Glutamatergic neuron (in vitro differentiated cells): Measurements from ENCODE around the gene CCDC141. TPM values are rescaled to one million over a fixed set of nuclear protein-coding genes. Genes with fewer than 3 reads are reported as not detected.
A peak's percentile ranks its signal among the peaks of the same experiment; 100 is the strongest.

Experiments
- DNase-seq: peaks from one replicate; pipeline ENCODE4 v3.0.0; 2022
- H3K27ac Mint-ChIP-seq: one replicate; pipeline ENCODE4 v1.8.0; 2020; ENCODE audit warnings: mild to moderate bottlenecking, mixed read lengths, inconsistent platforms; ENCODE audit not compliant: unreplicated experiment
- H3K27me3 Mint-ChIP-seq: one replicate; pipeline ENCODE4 v1.8.0; 2020; ENCODE audit warnings: mild to moderate bottlenecking, moderate library complexity, mixed read lengths, inconsistent platforms; ENCODE audit not compliant: unreplicated experiment
- H3K36me3 Mint-ChIP-seq: one replicate; pipeline ENCODE4 v1.8.0; 2020; ENCODE audit warnings: mild to moderate bottlenecking, mixed read lengths, inconsistent platforms; ENCODE audit not compliant: unreplicated experiment
- H3K4me1 Mint-ChIP-seq: one replicate; pipeline ENCODE4 v1.8.0; 2020; ENCODE audit warnings: mild to moderate bottlenecking, low read depth, mixed read lengths, inconsistent platforms; ENCODE audit not compliant: unreplicated experiment
- H3K4me3 Mint-ChIP-seq: one replicate; pipeline ENCODE4 v1.8.0; 2020; ENCODE audit warnings: mild to moderate bottlenecking, mixed read lengths, inconsistent platforms; ENCODE audit not compliant: unreplicated experiment
- H3K9me3 Mint-ChIP-seq: one replicate; pipeline ENCODE4 v1.8.0; 2020; ENCODE audit warnings: mild to moderate bottlenecking, moderate library complexity, mixed read lengths, inconsistent platforms; ENCODE audit not compliant: unreplicated experiment
- total RNA-seq: library from RNA; stranded (reverse); fragmentation: NEBNext Ultra II Directional; extraction: Animal tissue kit (Norgen Biotek cat#: 25700); gene quantifications from one replicate; pipeline ENCODE4 v1.2.1, GENCODE V29; 2021; ENCODE audit not compliant: unreplicated experiment
- TF ChIP-seq, protein P1 (sequence below): fragments of 200-600 bp; sonication (generic); IDR thresholded peaks from one replicate; pipeline ENCODE4 v1.5.0; 2021; ENCODE audit not compliant: partially characterized antibody, unreplicated experiment

CCDC141 gene
- total RNA-seq, 1 donor from 2014 or later: 0.51 TPM

DNA sequence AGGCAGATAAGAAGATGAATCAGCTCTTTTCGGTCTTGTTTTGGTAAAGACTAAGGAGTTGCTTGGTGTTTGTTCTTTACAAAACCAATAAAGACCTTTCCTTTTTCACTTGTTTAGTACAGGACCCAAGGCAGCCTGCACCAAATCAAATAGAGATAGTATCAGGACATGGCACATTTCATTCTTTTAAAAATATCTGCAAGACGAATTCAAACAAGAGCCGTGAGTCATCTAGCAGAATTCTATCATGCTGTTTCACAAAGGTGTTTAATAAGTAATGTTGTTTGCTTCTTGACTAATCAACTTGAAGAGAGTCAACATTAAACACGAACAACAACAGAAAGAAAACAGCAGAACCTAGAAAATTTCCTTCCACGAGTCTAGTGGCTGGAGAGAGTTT is 139.9 kb downstream of the CCDC141 start:
- Mint-ChIP-seq H3K4me3 (no peak overlapping the region), H3K27me3 (no peaks in the 10 kb centered on the region), H3K36me3 (no peaks in the 10 kb centered on the region), H3K9me3 (no peaks in the 10 kb centered on the region), H3K27ac (no peak overlapping the region), H3K4me1 (peaks cover 19% of the 10 kb centered on the region)
- TF ChIP-seq, protein P1, sequence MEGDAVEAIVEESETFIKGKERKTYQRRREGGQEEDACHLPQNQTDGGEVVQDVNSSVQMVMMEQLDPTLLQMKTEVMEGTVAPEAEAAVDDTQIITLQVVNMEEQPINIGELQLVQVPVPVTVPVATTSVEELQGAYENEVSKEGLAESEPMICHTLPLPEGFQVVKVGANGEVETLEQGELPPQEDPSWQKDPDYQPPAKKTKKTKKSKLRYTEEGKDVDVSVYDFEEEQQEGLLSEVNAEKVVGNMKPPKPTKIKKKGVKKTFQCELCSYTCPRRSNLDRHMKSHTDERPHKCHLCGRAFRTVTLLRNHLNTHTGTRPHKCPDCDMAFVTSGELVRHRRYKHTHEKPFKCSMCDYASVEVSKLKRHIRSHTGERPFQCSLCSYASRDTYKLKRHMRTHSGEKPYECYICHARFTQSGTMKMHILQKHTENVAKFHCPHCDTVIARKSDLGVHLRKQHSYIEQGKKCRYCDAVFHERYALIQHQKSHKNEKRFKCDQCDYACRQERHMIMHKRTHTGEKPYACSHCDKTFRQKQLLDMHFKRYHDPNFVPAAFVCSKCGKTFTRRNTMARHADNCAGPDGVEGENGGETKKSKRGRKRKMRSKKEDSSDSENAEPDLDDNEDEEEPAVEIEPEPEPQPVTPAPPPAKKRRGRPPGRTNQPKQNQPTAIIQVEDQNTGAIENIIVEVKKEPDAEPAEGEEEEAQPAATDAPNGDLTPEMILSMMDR: no peak
- no peak for DNase-seq

DNA sequence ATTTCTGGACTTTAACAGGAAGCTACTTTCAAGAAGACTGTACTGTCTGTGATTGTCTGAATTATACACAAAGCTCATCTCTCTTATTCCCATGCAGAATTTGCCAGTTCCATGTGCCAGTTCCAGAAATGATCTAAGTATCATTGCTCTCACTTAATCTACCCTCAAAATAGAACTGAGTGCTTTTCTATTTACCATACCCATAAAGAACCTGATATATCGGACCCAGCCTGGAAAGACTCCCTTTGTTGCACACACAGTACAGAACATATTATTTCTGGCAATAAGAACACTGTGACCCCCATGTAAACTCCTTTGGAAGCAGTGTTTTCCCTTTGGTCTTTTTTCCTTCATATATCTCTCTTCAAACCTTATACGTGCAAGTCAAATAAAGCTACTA is 140.4 kb downstream of the CCDC141 start:
- Mint-ChIP-seq H3K27ac (peak overlapping the region; percentile 54), H3K9me3 (no peaks in the 10 kb centered on the region), H3K4me3 (no peak overlapping the region), H3K4me1 (peaks cover 19% of the 10 kb centered on the region), H3K27me3 (no peaks in the 10 kb centered on the region), H3K36me3 (no peaks in the 10 kb centered on the region)
- TF ChIP-seq, protein P1: no peak
- DNase-seq: no peak

DNA sequence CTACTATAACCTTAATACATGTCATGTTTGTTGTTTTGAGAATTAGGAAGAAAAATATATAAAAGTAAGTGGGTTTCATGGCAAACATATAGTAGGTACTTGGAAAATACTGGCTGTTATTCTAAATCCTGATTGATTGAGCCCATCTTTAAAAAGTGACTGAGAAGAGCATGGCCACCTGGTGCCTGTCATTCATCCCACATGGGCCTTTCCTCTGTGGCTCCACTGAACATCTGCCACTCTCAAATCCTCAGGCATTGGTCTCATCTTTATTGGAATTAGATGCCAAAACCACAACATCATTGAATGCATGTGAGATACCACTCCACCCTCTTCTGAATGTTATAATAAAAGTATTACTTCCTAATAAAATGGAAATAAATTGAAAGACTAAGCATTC is 141.1 kb downstream of the CCDC141 start:
- Mint-ChIP-seq H3K27ac (peak overlapping the region; percentile 75), H3K36me3 (no peaks in the 10 kb centered on the region), H3K9me3 (no peaks in the 10 kb centered on the region), H3K27me3 (no peaks in the 10 kb centered on the region), H3K4me3 (no peak overlapping the region), H3K4me1 (peaks cover 19% of the 10 kb centered on the region)
- DNase-seq: no peak
- TF ChIP-seq, protein P1: no peak

DNA sequence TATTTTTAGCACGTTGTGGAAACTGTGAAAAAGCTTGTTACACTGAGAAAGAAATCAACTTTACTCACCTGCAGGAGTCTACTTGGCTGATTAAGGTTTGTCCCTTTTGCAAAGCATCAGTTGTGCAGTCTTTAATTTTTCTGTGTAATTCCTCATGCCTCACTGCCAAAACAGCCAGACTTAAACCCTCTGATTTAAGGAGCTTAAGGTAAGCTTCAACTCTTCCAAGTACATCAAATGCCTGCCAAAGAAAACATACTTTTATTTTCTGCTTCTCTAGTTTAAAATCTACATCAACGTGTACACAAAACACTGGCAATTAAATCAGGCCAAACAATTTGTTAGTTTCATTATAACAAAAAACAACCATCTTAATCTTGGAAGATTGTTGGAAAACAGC is 144.7 kb downstream of the CCDC141 start:
- Mint-ChIP-seq H3K27ac (no peak overlapping the region), H3K4me1 (peaks cover 13% of the 10 kb centered on the region)

DNA sequence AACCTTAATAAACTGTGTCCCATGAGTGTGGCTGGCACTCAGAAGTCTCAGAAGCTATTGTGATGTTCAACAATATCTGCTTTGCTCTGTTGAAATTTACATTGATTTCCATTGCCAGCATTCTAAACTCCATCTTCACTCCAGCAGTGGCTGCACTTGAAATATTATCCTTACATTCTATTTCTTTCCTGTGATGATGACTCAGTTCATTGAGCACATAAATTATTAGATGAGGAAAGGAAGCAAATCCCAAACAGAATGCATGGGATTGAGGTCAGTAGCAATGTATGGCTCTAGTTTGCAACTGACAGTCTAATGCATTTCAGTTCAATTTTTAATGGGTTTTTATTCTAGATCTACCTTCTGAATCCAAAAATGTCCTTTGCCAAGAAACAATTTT is 150.3 kb downstream of the CCDC141 start:
- H3K27ac Mint-ChIP-seq: no peak overlapping the region
- H3K36me3 Mint-ChIP-seq: no peaks in the 10 kb centered on the region
- no peak for DNase-seq
- no peak overlapping the region for H3K4me3 Mint-ChIP-seq
- H3K27me3 Mint-ChIP-seq: peaks cover 2% of the 10 kb centered on the region
- H3K9me3 Mint-ChIP-seq: no peaks in the 10 kb centered on the region
- TF ChIP-seq, protein P1: no peak
- peaks cover 6% of the 10 kb centered on the region for H3K4me1 Mint-ChIP-seq

More for the DNA sequence above, 144.7 kb downstream of the CCDC141 start:
- Mint-ChIP-seq H3K36me3 (no peaks in the 10 kb centered on the region), H3K4me3 (no peak overlapping the region), H3K9me3 (no peaks in the 10 kb centered on the region), H3K27me3 (no peaks in the 10 kb centered on the region)
- no peak for DNase-seq
- TF ChIP-seq, protein P1: no peak
